Tibial nerve (tissue), 4 donors: ENCODE results near the gene SLC39A11. TPM values are rescaled to one million over a fixed set of nuclear protein-coding genes. Genes with fewer than 3 reads are reported as not detected.

Experiments
- DNase-seq, 2 donors: peaks; one replicate each; pipeline ENCODE4 v3.0.0-alpha.2; 2019; ENCODE audit warnings: low spot score in 2 of 2
- H3K27ac ChIP-seq, 4 donors: fragments of 200-600 bp; sonication (generic) in 3 of 4; one replicate each; pipeline ENCODE4 v1.5.1; 2017 to 2019; ENCODE audit warnings: mild to moderate bottlenecking in 1 of 4
- H3K27me3 ChIP-seq, 2 donors: fragments of 200-600 bp; sonication (generic) in 1 of 2; one replicate each; pipeline versions ENCODE4 v1.5.1 to v1.6.0; 2017 to 2019
- H3K36me3 ChIP-seq, 3 donors: fragments of 200-600 bp; sonication (generic); one replicate each; pipeline ENCODE4 v1.5.1; 2018 to 2019
- H3K4me1 ChIP-seq, 4 donors: fragments of 200-600 bp; sonication (generic) in 3 of 4; one replicate each; pipeline ENCODE4 v1.5.1; 2017 to 2019
- H3K4me3 ChIP-seq, 4 donors: fragments of 200-600 bp; sonication (generic) in 3 of 4; one replicate each; pipeline ENCODE4 v1.5.1; 2017 to 2019; ENCODE audit warnings: mild to moderate bottlenecking in 1 of 4, moderate library complexity in 1 of 4
- H3K9me3 ChIP-seq, 4 donors: fragments of 200-600 bp; sonication (generic) in 3 of 4; one replicate each; pipeline ENCODE4 v1.5.1; 2017 to 2019
- CTCF ChIP-seq, 5 experiments: fragments of 200-600 bp in 3 of 5; fragments of 450-650 bp in 2 of 5; sonication (generic) in 3 of 5; IDR thresholded peaks; one replicate each; pipeline ENCODE4 v1.5.1; 2016 to 2019; ENCODE audit warnings: antibody characterized with exemption in 5 of 5, mild to moderate bottlenecking in 3 of 5, moderate library complexity in 2 of 5
- EP300 ChIP-seq, 2 donors: sonication (generic); formaldehyde crosslinking; IDR thresholded peaks; one replicate each; pipeline ENCODE4 v1.6.1; 2017; ENCODE audit warnings: antibody characterized with exemption in 2 of 2, mild to moderate bottlenecking in 1 of 2
- POLR2A ChIP-seq, 2 donors: fragments of 450-650 bp; IDR thresholded peaks; one replicate each; pipeline ENCODE4 v1.6.1; 2017; ENCODE audit warnings: antibody characterized with exemption in 2 of 2, mild to moderate bottlenecking in 2 of 2, moderate library complexity in 2 of 2
- WGBS, 2 donors: methylation state at CpG; one replicate each; pipeline ENCODE4 v1.1.5; 2018; 5-methylcytosine and 5-hydroxymethylcytosine counted together
- total RNA-seq, 4 donors: library from RNA; depleted of rRNA; stranded (reverse); fragments of >200 nt; gene quantifications; one replicate each; pipeline ENCODE4 v1.1.0, GENCODE V29; 2016

The SLC39A11 gene
- total RNA-seq, 4 donors from 2014 or later, result 19.9 to 48.4 (median 37.5) TPM

- Histone ChIP-seq H3K27ac (peak overlapping the region in 1 of 4 donors; percentile 21), H3K9me3 (no peaks in the 10 kb centered on the region), H3K27me3 (no peaks in the 10 kb centered on the region), H3K4me1 (peaks cover 0 to 27% (median 11%) of the 10 kb centered on the region in 4 donors), H3K36me3 (no peaks in the 10 kb centered on the region), H3K4me3 (no peak overlapping the region)
- whole genome bisulfite sequencing, 2 donors, result 75 to 79% methylated on average over 9 of the region's 9 CpGs
- TF ChIP-seq CTCF (IDR thresholded peaks at IDR 0.05), result peak in 1 of 5 experiments; percentile 10
- no peak for TF ChIP-seq EP300 (IDR thresholded peaks at IDR 0.05)
- no peak for DNase-seq
Observed at GRCh38 chr17:72657467-72658317, 434.8 kb downstream of the SLC39A11 start.

- H3K27me3 ChIP-seq, result no peaks in the 10 kb centered on the region
- H3K36me3 ChIP-seq, result no peaks in the 10 kb centered on the region
- peak overlapping the region in 2 of 4 donors; percentile 74 to 77 for H3K27ac ChIP-seq
- H3K9me3 ChIP-seq, result no peaks in the 10 kb centered on the region
- H3K4me3 ChIP-seq, result no peak overlapping the region
- H3K4me1 ChIP-seq, result peaks cover 0 to 20% (median 6%) of the 10 kb centered on the region in 4 donors
- DNase-seq, result no peak
- WGBS, 2 donors, result 58 to 61% methylated on average over 14 of the region's 14 CpGs
- TF ChIP-seq EP300 (IDR thresholded peaks at IDR 0.05) (peak in 1 of 2 donors; percentile 30), POLR2A (IDR thresholded peaks at IDR 0.05) (no peak)
Observed at GRCh38 chr17:72656130-72656763, 436.2 kb downstream of the SLC39A11 start.

- DNase-seq, result no peak
- peak overlapping the region in 1 of 4 donors; percentile 77 for H3K27ac ChIP-seq
- H3K4me3 ChIP-seq, result no peak overlapping the region
- H3K27me3 ChIP-seq, result no peaks in the 10 kb centered on the region
- no peak for TF ChIP-seq CTCF (IDR thresholded peaks at IDR 0.05)
- H3K36me3 ChIP-seq, result no peaks in the 10 kb centered on the region
- H3K9me3 ChIP-seq, result no peaks in the 10 kb centered on the region
- peaks cover 0 to 15% (median 4%) of the 10 kb centered on the region in 4 donors for H3K4me1 ChIP-seq
- 68 to 89% methylated on average over 6 to 12 of the region's 12 CpGs for WGBS, 2 donors
Observed at GRCh38 chr17:72654706-72655105, 437.8 kb downstream of the SLC39A11 start.

- Histone ChIP-seq H3K27me3 (no peaks in the 10 kb centered on the region), H3K9me3 (no peaks in the 10 kb centered on the region), H3K27ac (no peak overlapping the region), H3K36me3 (peaks cover 0 to 21% (median 0%) of the 10 kb centered on the region in 3 donors), H3K4me3 (no peak overlapping the region), H3K4me1 (peaks cover 0 to 12% (median 4%) of the 10 kb centered on the region in 4 donors)
- no peak for TF ChIP-seq POLR2A (IDR thresholded peaks at IDR 0.05)
- TF ChIP-seq CTCF (IDR thresholded peaks at IDR 0.05), result no peak
- TF ChIP-seq EP300 (IDR thresholded peaks at IDR 0.05), result no peak
- DNase-seq, result no peak
Observed at GRCh38 chr17:72651988-72652387, 440.5 kb downstream of the SLC39A11 start.

- Histone ChIP-seq H3K36me3 (peaks cover 0 to 32% (median 0%) of the 10 kb centered on the region in 3 donors), H3K27ac (no peak overlapping the region), H3K9me3 (no peaks in the 10 kb centered on the region), H3K27me3 (no peaks in the 10 kb centered on the region), H3K4me3 (no peak overlapping the region), H3K4me1 (no peaks in the 10 kb centered on the region)
- DNase-seq, result no peak
- WGBS, 2 donors, result 93 to 94% methylated on average over 11 of the region's 11 CpGs
- TF ChIP-seq EP300 (IDR thresholded peaks at IDR 0.05), result no peak
- TF ChIP-seq POLR2A (IDR thresholded peaks at IDR 0.05), result no peak
Observed at GRCh38 chr17:72648702-72649101, 443.8 kb downstream of the SLC39A11 start.

- no peak for DNase-seq
- H3K4me1 ChIP-seq, result no peaks in the 10 kb centered on the region
- no peaks in the 10 kb centered on the region for H3K9me3 ChIP-seq
- WGBS, 2 donors, result 66 to 77% methylated on average over 2 of the region's 2 CpGs
- H3K4me3 ChIP-seq, result no peak overlapping the region
- H3K27me3 ChIP-seq, result no peaks in the 10 kb centered on the region
- H3K27ac ChIP-seq, result no peak overlapping the region
- H3K36me3 ChIP-seq, result peaks cover 0 to 32% (median 0%) of the 10 kb centered on the region in 3 donors
- TF ChIP-seq CTCF (IDR thresholded peaks at IDR 0.05) (no peak), POLR2A (IDR thresholded peaks at IDR 0.05) (no peak), EP300 (IDR thresholded peaks at IDR 0.05) (no peak)
Observed at GRCh38 chr17:72646176-72646575, 446.3 kb downstream of the SLC39A11 start.
